Adipose tissue (tissue), 3 donors: ENCODE data around the gene ADAMTS10. TPM values are rescaled to one million over a fixed set of nuclear protein-coding genes. Genes with fewer than 3 reads are reported as not detected.
"Not testable (repeated sequence)": the region's sequence is repeated elsewhere in the genome, so short reads cannot be mapped to it uniquely, and the experiment has no call there.

Experiments
- H3K27ac ChIP-seq: one replicate; pipeline ENCODE4 v1.5.1; 2013; ENCODE audit warnings: low read depth, low read length
- WGBS, 3 donors: extraction: QIAGEN DNeasy Blood & Tissue Kit; methylation state at CpG; one replicate each; pipeline ENCODE4 v1.1.7; 2013; 5-methylcytosine and 5-hydroxymethylcytosine counted together
- polyA plus RNA-seq, 3 donors: library from polyadenylated mRNA; stranded (reverse); fragments of 200-250 nt; gene quantifications; one replicate each; pipeline ENCODE4 v1.2.3, GENCODE V29; 2013
- donor health status: healthy with polysubstance abuse.
- donor health status: Bipolar disorder and iron deficiency.
- donor health status: healthy.

Gene ADAMTS10
- polyA plus RNA-seq: 10 to 100 TPM; 11.0 to 29.6 (median 21.5) TPM

- H3K27ac ChIP-seq: no peak within 1 kb of the TSS
- WGBS, 3 donors: 0 to 3% (median 1%) methylated on average over 45 to 74 of the region's 74 CpGs
These were observed at the start of gene ADAMTS10 for GRCh38 chr19:8610041-8610935. Gene ADAMTS10 (minus strand): TSS chr19:8610715. CDS start chr19:8605710, 5,005 bp downstream.

DNA sequence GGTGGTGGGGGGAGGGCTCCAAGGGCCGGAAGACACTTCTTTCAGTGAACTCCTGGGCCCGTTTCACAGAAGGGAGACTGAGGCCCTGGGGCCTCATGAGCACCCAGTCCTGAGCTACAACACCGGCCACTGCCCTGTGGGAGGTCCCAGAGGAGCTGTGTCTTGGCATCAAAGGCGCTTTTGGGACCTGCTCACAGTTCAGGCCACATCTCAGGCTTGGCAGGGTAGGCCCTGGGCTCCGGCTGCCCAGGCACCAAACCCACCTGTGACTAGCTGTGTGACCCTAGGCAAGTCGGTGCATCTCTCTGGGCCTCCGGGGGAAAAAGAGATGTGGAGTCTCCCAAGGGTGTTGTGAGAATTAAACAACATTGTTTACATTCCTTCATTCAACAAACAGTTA lies 49.4 kb upstream of the ADAMTS10 start:
- WGBS, 3 donors: 62 to 83% (median 76%) methylated on average over 7 of the region's 7 CpGs

DNA sequence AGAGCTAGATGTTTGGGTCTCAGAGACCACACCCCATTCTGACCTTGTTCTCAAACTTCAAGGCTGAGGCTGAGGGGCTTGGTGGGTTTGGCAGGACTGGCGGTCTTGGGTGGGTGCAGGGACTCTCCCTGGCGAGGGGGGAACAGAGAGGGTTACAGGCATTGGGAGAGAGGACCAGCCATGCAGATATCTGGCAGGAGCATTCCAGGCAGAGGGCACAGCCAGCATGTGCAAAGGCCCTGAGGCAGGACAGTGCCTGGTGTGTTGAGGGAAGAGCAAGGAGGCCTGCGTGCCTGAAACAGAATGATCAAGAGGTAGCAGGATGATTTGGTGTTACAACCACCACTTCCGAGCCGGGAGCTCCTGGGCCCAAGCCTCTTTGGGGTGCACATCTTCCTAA lies 47.4 kb upstream of the ADAMTS10 start:
- WGBS, 3 donors: 71 to 90% (median 79%) methylated on average over 5 of the region's 5 CpGs
- H3K27ac ChIP-seq: no peak overlapping the region

More for the DNA sequence above, 49.4 kb upstream of the ADAMTS10 start:
- H3K27ac ChIP-seq: no peak overlapping the region

- H3K27ac ChIP-seq: no peak overlapping the region
- 62 to 67% (median 65%) methylated on average over 12 of the region's 12 CpGs for WGBS, 3 donors
These were observed 44.8 kb upstream of the ADAMTS10 start for GRCh38 chr19:8655340-8655709.

- H3K27ac ChIP-seq: no peak overlapping the region
- WGBS, 3 donors: 5 to 7% (median 7%) methylated on average over 15 of the region's 15 CpGs
These were observed 44.2 kb upstream of the ADAMTS10 start for GRCh38 chr19:8654591-8655339.

GRCh38 chr19:8648240-8648639 lies 37.7 kb upstream of the ADAMTS10 start:
- no peak overlapping the region for H3K27ac ChIP-seq
- 52 to 68% (median 52%) methylated on average over 6 of the region's 6 CpGs for WGBS, 3 donors

DNA sequence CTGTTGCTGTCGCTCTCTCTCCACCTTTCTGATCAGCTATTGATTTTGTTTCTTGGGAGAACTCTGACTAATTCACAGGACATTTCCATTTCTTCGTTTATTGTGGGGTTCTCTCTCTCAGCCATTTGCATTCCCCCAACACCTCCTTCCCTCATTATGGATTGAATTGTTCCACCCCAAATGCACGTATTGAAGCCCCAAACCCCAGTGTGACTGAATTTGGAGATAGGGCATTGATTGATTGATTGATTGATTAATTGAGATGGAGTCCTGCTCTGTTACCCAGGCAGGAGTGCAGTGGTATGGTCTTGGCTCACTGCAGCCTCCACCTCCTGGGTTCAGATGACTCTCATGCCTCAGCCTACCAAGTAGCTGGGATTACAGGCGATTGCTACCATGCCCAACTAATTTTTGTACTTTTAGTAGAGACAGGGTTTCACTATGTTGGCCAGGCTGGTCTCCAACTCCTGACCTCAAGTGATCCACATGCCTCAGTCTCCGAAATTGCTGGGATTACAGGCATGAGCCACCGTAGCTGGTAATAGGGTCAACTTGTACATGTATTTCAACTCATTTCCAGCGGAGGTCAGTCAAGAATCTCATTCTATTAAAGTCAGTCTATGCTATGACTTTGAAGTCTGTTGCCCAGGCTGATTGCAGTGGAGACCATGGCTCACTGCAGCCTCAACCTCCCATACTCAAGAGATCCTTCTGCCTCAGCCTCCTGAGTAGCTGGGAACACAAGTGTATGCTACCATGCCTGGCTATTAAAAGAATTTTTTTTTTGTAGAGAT lies 33.5 kb upstream of the ADAMTS10 start:
- no peak overlapping the region for H3K27ac ChIP-seq
- WGBS, 3 donors: 58 to 80% (median 70%) methylated on average over 7 of the region's 7 CpGs

- no peak overlapping the region for H3K27ac ChIP-seq
- WGBS, 3 donors: 61 to 76% (median 66%) methylated on average over 5 of the region's 5 CpGs
These were observed 32.0 kb upstream of the ADAMTS10 start for GRCh38 chr19:8642561-8642960.

DNA sequence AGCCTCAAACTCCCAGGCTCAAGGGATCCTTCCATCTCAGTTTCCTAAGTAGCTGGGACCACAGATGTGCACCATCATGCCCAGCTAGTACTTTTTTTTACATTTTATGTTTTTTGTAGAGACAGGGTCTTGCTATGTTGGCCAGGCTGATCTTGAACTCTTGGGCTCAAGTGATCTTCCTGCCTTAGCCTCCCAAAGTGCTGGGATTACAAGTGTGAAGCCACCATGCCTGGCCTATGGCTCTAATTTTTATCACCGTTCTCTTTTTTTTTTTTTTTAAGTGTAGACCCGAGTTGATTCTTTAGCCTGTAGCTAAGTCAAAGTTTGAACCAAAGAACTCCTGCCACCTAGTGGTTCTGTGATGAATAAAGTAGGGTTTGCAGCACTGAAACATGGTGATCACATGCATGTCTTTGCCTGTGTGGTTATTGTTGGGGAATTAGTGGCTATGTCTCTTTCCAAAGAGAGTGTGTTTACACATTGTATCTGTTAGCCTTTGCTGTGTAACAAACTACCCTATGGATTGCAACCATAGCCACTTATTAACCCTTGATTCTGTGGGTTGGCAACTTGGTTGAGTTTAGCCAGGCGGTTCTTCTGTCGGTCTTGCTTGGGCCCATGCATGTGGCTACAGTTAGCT lies 31.5 kb upstream of the ADAMTS10 start:
- H3K27ac ChIP-seq: no peak overlapping the region
- 42 to 52% (median 47%) methylated on average over 4 of the region's 4 CpGs for WGBS, 3 donors

DNA sequence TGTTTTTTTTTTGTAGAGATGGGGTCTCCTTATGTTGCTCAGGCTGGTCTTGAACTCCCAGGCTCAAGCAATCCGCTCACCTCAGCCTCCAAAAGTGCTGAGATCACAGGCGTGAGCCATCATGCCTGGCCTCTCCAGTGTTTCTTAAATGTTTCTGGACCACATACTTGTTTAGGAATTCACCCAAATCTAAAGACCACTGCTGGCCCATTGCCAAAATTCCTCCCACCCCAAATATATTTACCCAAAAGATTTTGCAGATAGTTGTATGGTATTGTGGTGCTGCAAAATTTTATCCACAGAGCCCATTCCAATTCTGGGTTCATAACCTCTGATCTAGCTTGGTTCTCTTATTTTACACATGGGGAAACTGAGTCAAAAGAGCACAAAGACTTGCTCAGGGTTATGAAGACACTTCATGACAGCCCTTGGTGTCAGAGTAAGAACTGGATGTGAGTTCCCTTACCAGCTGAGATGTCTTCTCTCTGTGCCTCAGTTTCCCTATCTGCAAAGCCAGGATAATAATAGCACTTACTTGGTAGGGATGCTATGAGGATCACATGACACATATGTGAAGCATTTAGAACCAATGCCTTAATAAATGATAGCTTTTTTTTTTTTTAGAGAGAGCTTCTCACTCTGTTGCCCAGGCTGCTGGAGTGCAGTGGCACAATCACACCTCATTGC lies 30.8 kb upstream of the ADAMTS10 start:
- WGBS, 3 donors: 84 to 91% (median 85%) methylated on average over 2 of the region's 2 CpGs
- no peak overlapping the region for H3K27ac ChIP-seq

GRCh38 chr19:8640402-8641004 lies 30.0 kb upstream of the ADAMTS10 start:
- peak overlapping the region; percentile 46 for H3K27ac ChIP-seq
- WGBS, 3 donors: 36 to 65% (median 44%) methylated on average over 12 of the region's 12 CpGs

- 36 to 49% (median 38%) methylated on average over 8 of the region's 8 CpGs for WGBS, 3 donors
These were observed 29.4 kb upstream of the ADAMTS10 start for GRCh38 chr19:8639821-8640401.

DNA sequence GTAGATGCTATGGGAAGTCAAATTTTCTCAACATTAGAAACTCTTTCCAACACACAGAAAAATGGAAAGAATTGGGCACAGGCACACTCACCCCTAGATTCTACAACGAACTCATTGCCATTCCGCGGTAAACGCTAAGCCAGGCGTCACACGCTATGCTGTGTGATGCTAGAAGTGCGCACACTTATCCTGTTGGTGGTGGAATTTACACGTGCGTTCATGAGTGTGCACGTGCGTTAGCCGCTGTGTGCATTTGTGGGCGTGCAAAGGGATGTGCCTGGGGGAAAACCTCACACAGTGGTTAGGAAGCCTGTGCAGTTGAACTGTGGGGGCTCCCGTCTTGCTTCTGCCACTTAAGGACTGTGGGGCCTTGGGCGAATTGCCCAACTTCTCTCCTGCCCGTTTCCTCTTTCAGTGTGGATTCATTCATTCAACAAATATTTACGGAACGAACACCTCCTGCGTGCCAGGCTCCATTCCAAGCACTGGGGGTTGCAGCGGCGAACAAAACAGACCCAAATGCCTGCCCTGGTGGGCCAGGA lies 27.6 kb upstream of the ADAMTS10 start:
- WGBS, 3 donors: 29 to 48% (median 29%) methylated on average over 21 of the region's 21 CpGs
- H3K27ac ChIP-seq: no peak overlapping the region

More at GRCh38 chr19:8639821-8640401, 29.4 kb upstream of the ADAMTS10 start:
- H3K27ac ChIP-seq: peak overlapping the region; percentile 46

DNA sequence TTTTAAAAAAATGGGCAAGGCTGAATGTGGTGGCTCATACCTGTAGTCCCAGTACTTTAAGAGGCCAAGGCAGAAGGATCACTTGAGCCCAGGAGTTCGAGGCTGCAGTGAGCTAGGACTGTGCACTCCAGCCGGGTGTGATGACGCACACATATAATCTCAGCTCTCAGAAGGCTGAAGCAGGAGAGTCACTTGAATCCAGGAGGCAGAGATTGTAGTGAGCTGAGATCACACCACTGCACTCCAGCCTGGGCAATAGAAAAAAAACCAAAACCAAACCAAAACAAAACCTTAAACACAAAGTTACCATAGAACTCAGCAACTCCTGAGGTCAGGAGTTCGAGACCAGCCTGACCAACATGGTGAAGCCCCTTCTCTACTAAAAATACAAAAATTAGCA lies 26.6 kb upstream of the ADAMTS10 start:
- 81 to 93% (median 87%) methylated on average over 4 of the region's 4 CpGs for WGBS, 3 donors

DNA sequence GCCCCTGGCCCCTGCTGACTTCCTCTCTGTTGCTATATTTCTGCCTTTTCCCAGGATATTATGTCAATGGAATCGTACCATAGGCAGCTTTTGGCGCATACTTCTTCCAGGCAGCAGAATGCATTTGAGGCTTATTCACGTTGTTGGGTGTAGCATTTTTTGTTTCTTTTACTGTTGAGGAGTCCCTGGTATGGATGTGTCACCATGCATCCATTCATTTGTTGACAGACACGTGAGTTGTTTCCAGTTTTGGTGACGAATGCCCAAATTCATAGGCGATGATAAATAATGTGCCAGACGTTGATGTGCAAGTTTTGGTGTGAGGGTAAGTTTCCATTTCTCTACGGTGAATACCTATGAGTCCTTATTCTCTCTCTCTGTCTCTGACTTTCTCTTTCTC lies 24.9 kb upstream of the ADAMTS10 start:
- no peak overlapping the region for H3K27ac ChIP-seq
- WGBS, 3 donors: 75 to 86% (median 81%) methylated on average over 8 of the region's 8 CpGs

More for the DNA sequence above, 26.6 kb upstream of the ADAMTS10 start:
- not testable (repeated sequence) for H3K27ac ChIP-seq

DNA sequence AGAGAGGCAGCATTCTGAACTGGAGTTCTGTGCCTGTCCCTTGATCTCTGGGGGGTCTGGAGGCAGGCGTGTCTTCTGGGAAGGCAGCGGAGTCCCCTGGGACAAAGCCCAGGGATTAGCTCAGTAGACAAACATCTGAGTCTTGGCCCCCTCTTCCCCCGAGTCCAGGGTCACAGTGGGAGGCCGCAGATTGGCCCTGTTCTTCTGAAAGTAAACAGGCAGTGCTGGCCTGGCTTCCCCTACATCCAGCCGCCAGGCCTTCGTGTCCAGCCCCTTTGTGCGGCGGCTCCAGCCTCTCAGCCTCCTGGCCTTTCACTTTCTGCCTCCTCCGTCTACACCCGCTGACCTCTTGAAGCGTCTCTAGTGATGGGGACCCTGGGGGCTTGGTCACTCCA lies 20.9 kb upstream of the ADAMTS10 start:
- no peak overlapping the region for H3K27ac ChIP-seq
- 26 to 52% (median 41%) methylated on average over 11 of the region's 11 CpGs for WGBS, 3 donors
